MM.1S (cell line): ENCODE measurements around the gene MSGN1.

Experiments
- DNase-seq: peaks from one replicate; pipeline ENCODE4 v3.0.0-alpha.2; 2015
- H2AFZ ChIP-seq: fragments of 300-600 bp; sonication (generic); 2 replicates; pipeline ENCODE4 v1.6.0; 2016; ENCODE audit warnings: antibody characterized with exemption, low read length
- H3F3A ChIP-seq: fragments of 300-600 bp; sonication (generic); 2 replicates; pipeline ENCODE4 v1.6.1; 2016; ENCODE audit warnings: mild to moderate bottlenecking, antibody characterized with exemption, low read length, moderate library complexity, mixed read lengths; ENCODE audit not compliant: insufficient read depth
- H3K27ac ChIP-seq: fragments of 300-600 bp; sonication (generic); 2 replicates; pipeline ENCODE4 v1.5.1; 2016; ENCODE audit warnings: mild to moderate bottlenecking, low read length
- H3K27me3 ChIP-seq: fragments of 300-600 bp; sonication (generic); replicated peaks from 2 replicates; pipeline ENCODE4 v1.6.0; 2016; ENCODE audit warnings: low read length; ENCODE audit not compliant: insufficient read depth
- H3K36me3 ChIP-seq: fragments of 300-600 bp; sonication (generic); replicated peaks from 2 replicates; pipeline ENCODE4 v1.6.1; 2016; ENCODE audit warnings: mild to moderate bottlenecking, low read length, mixed read lengths; ENCODE audit not compliant: insufficient read depth
- H3K4me1 ChIP-seq: fragments of 300-600 bp; sonication (generic); 2 replicates; pipeline ENCODE4 v1.6.1; 2016; ENCODE audit warnings: low read length, mixed read lengths
- H3K4me2 ChIP-seq: fragments of 300-600 bp; sonication (generic); 2 replicates; pipeline ENCODE4 v1.6.0; 2016; ENCODE audit warnings: low read depth, low read length
- H3K4me3 ChIP-seq: fragments of 300-600 bp; sonication (generic); 2 replicates; pipeline ENCODE4 v1.5.1; 2016; ENCODE audit warnings: low read length, mixed read lengths
- H3K79me2 ChIP-seq: fragments of 300-600 bp; sonication (generic); 2 replicates; pipeline ENCODE4 v1.6.1; 2016; ENCODE audit warnings: mixed run types, low read length, mixed read lengths
- H3K9ac ChIP-seq: fragments of 300-600 bp; sonication (generic); 2 replicates; pipeline ENCODE4 v1.6.1; 2016; ENCODE audit warnings: low read length, mixed read lengths
- H3K9me2 ChIP-seq: fragments of 300-600 bp; sonication (generic); replicated peaks from 2 replicates; pipeline ENCODE4 v1.6.1; 2016; ENCODE audit warnings: mild to moderate bottlenecking, low read length, mixed read lengths; ENCODE audit not compliant: insufficient read depth
- H3K9me3 ChIP-seq: fragments of 300-600 bp; sonication (generic); replicated peaks from 2 replicates; pipeline ENCODE4 v1.6.1; 2016; ENCODE audit warnings: mild to moderate bottlenecking, low read length, mixed read lengths; ENCODE audit not compliant: insufficient read depth
- H4K20me1 ChIP-seq: fragments of 300-600 bp; sonication (generic); 2 replicates; pipeline ENCODE4 v1.6.1; 2016; ENCODE audit warnings: mild to moderate bottlenecking, low read length, moderate library complexity, mixed read lengths; ENCODE audit not compliant: insufficient read depth
- CTCF ChIP-seq: fragments of 300-600 bp; sonication (generic); IDR thresholded peaks from 2 replicates; pipeline ENCODE4 v1.5.1; 2016; ENCODE audit warnings: antibody characterized with exemption, low read length, mixed read lengths
- EZH2 ChIP-seq: fragments of 300-600 bp; sonication (generic); optimal IDR thresholded peaks from 2 replicates; pipeline ENCODE3; 2017; ENCODE audit warnings: low read depth, mild to moderate bottlenecking, antibody characterized with exemption, low read length, mixed read lengths
- EZH2phosphoT487 ChIP-seq: fragments of 300-600 bp; sonication (generic); IDR thresholded peaks from 2 replicates; pipeline ENCODE4 v1.6.1; 2018; ENCODE audit warnings: antibody characterized with exemption, low read length

The MSGN1 gene

DNA sequence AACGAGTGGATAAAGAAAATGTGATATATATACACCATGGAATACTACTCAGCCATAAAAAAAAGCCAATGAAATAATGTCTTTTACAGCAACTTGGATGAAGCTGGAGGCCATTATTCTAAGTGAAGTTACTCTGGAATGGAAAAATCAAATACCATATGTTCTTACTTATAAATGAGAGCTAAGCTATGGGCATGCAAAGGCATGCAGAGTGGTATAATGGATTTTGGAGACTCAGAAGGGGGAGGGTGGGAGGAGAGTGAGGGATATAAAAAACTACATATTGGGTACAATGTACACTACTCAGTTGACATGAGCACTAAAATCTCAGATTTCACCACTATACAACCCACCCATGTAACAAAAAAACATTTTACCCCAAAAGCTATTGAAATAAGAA, 1.7 kb upstream of the MSGN1 start:
- Histone ChIP-seq H3K4me2 (no peak overlapping the region), H3K9me2 (no peaks in the 10 kb centered on the region), H3K27ac (no peak overlapping the region), H3K9me3 (no peaks in the 10 kb centered on the region), H3K4me1 (peaks cover 16% of the 10 kb centered on the region), H3K27me3 (no peaks in the 10 kb centered on the region), H3F3A (peaks cover 8% of the 10 kb centered on the region; the same call in 1 of the 2 replicates), H2AFZ (no peak overlapping the region), H3K4me3 (no peak overlapping the region), H3K9ac (no peak overlapping the region), H3K36me3 (no peaks in the 10 kb centered on the region), H3K79me2 (no peaks in the 10 kb centered on the region), H4K20me1 (no peaks in the 10 kb centered on the region)
- TF ChIP-seq EZH2 (no peak), CTCF (no peak), EZH2phosphoT487 (no peak)
- no peak for DNase-seq

DNA sequence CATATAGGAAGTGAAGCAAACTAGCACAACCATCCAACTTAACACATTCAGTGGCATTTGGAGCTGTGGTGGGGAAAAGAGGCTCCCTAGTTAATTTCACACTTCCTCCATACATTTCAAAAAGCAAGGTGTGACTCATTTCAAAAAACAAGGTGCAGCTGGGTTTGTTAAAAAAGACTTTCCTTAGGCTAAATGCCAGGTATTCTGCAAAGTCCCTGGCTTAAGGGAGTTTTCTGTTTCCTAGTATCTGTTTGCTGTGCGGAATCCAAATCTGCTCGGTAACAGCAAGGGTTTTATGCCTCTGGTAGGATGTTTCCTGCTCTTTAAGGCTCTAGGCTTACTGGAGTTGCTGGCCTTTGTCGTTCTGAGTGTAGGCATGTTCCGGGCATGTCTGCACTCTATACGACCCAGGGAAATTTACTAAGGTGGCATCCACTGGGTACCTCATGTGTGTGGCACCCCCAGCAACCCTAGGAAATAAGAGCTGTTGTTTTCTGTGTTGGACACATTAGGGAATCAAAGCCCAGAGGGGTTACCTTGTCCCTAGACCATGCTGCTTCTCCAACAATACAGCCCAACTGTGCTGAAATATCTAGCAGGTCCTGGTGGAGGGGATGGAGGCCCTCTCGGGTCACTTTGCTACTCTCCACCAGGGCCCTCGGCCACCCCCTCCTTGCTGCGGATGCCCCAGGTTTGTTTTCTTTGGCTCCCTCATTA, 634 bp upstream of the MSGN1 start:
- no peaks in the 10 kb centered on the region for H3K27me3 ChIP-seq
- H3K4me2 ChIP-seq = no peak overlapping the region
- H3K4me3 ChIP-seq = no peak overlapping the region
- peaks cover 16% of the 10 kb centered on the region for H3K4me1 ChIP-seq
- no peak overlapping the region for H3K27ac ChIP-seq
- no peaks in the 10 kb centered on the region for H3K36me3 ChIP-seq
- H3F3A ChIP-seq = peaks cover 8% of the 10 kb centered on the region; the same call in 1 of the 2 replicates
- H3K9me2 ChIP-seq = no peaks in the 10 kb centered on the region
- DNase-seq = no peak
- H3K9ac ChIP-seq = no peak overlapping the region
- no peak overlapping the region for H2AFZ ChIP-seq
- H3K9me3 ChIP-seq = no peaks in the 10 kb centered on the region
- no peaks in the 10 kb centered on the region for H3K79me2 ChIP-seq
- TF ChIP-seq EZH2phosphoT487 (no peak), CTCF (no peak), EZH2 (no peak)
- no peaks in the 10 kb centered on the region for H4K20me1 ChIP-seq

DNA sequence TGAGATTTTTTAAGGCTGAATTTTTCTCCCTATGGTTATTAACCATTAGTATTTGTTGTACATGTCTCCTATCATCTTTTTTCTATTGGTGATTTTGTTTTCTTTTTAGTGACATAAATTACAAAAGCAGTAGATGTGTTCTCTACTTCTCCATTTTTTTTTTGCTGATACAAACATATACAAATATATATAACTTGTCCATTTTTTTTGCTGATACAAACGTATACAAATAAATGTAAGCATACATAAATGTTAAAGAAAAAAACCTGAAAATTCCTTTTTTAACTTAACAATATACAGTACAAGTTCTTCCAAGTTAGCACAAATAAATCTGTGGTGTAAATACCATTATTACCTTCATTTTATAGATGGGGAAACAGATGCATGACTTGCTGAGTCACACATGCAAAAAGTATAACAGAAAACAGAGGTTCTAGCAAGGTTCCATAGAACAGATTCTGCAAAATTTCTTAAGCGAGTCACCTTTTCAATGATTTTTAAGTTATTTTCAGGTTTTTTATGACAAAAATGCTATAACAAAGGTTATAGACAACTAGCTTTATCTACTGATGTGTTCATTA, 2.1 kb downstream of the MSGN1 start:
- no peak overlapping the region for H3K9ac ChIP-seq
- TF ChIP-seq EZH2 (no peak), EZH2phosphoT487 (no peak), CTCF (no peak)
- no peaks in the 10 kb centered on the region for H3K79me2 ChIP-seq
- no peak overlapping the region for H2AFZ ChIP-seq
- H3K4me2 ChIP-seq = no peak overlapping the region
- no peaks in the 10 kb centered on the region for H3K9me3 ChIP-seq
- H3K9me2 ChIP-seq = no peaks in the 10 kb centered on the region
- H3F3A ChIP-seq = peaks cover 8% of the 10 kb centered on the region; the same call in 1 of the 2 replicates
- H3K4me3 ChIP-seq = no peak overlapping the region
- no peak overlapping the region for H3K27ac ChIP-seq
- peaks cover 12% of the 10 kb centered on the region for H3K4me1 ChIP-seq
- no peaks in the 10 kb centered on the region for H3K36me3 ChIP-seq
- H3K27me3 ChIP-seq = no peaks in the 10 kb centered on the region
- H4K20me1 ChIP-seq = no peaks in the 10 kb centered on the region
- DNase-seq = no peak
